Natural killer cell (primary cell): ENCODE results near the gene ACSL1. TPM values are rescaled to one million over a fixed set of nuclear protein-coding genes. Genes with fewer than 3 reads are reported as not detected.
A peak's percentile ranks its signal among the peaks of the same experiment; 100 is the strongest.

Experiments used
- ATAC-seq, 3 donors: fragments of 150-1000 bp in 2 of 3; fragments of 200-7000 bp in 1 of 3; cut with Tn5 transposase; 1 replicate in 1 of 3; 2 replicates in 2 of 3; pipeline ENCODE4 v1.10.0; 2021; ENCODE audit warnings: mild to moderate bottlenecking in 2 of 3, moderate library complexity in 2 of 3
- DNase-seq, 2 donors: peaks; one replicate each; pipeline versions ENCODE4 v3.0.0 to v3.0.0-alpha.2; 2013 to 2021; ENCODE audit warnings: mixed read lengths in 1 of 2
- H3K27ac ChIP-seq: one replicate; pipeline ENCODE4 v1.5.1; 2013; ENCODE audit warnings: mild to moderate bottlenecking, low read length
- H3K27me3 ChIP-seq: one replicate; pipeline ENCODE4 v1.6.1; 2013; ENCODE audit warnings: low read length; ENCODE audit not compliant: control insufficient read depth, insufficient read depth
- H3K36me3 ChIP-seq: one replicate; pipeline ENCODE4 v1.6.1; 2013; ENCODE audit warnings: low read length; ENCODE audit not compliant: control insufficient read depth, insufficient read depth
- H3K4me1 ChIP-seq: one replicate; pipeline ENCODE4 v1.6.1; 2013; ENCODE audit warnings: low read length; ENCODE audit not compliant: control insufficient read depth, insufficient read depth
- H3K4me3 ChIP-seq: one replicate; pipeline ENCODE4 v1.5.1; 2013; ENCODE audit warnings: low read length
- H3K9me3 ChIP-seq: one replicate; pipeline ENCODE4 v1.6.1; 2013; ENCODE audit warnings: low read length; ENCODE audit not compliant: control insufficient read depth, insufficient read depth
- H3K27ac Mint-ChIP-seq, 2 donors: one replicate each; pipeline ENCODE4 v1.8.0; 2022; ENCODE audit warnings: mild to moderate bottlenecking in 2 of 2, mixed read lengths in 2 of 2, moderate library complexity in 1 of 2
- H3K27me3 Mint-ChIP-seq, 2 donors: one replicate each; pipeline ENCODE4 v1.8.0; 2022; ENCODE audit warnings: low read depth in 2 of 2, mixed read lengths in 2 of 2
- H3K36me3 Mint-ChIP-seq: one replicate; pipeline ENCODE4 v1.8.0; 2022; ENCODE audit warnings: mixed read lengths
- H3K4me1 Mint-ChIP-seq, 2 donors: one replicate each; pipeline ENCODE4 v1.8.0; 2022; ENCODE audit warnings: mixed read lengths in 2 of 2
- H3K4me3 Mint-ChIP-seq: one replicate; pipeline ENCODE4 v1.8.0; 2022; ENCODE audit warnings: mild to moderate bottlenecking, moderate library complexity, mixed read lengths
- H3K9me3 Mint-ChIP-seq, 2 donors: one replicate each; pipeline ENCODE4 v1.8.0; 2022; ENCODE audit warnings: mixed read lengths in 2 of 2
- WGBS: methylation state at CpG from one replicate; pipeline ENCODE4 v1.1.7; 2013; ENCODE audit warnings: missing lambda C conversion rate; ENCODE audit not compliant: insufficient coverage; 5-methylcytosine and 5-hydroxymethylcytosine counted together
- intact Hi-C: fragments of 100-400 bp; cut with micrococcal nuclease; formaldehyde crosslinking; loops from one replicate; pipeline ENCODE4 v1.14.2; 2022
- total RNA-seq, 4 donors: library from RNA; stranded (reverse); fragments of 120-200 nt in 1 of 4; gene quantifications; one replicate each; pipeline versions ENCODE4 v1.2.3 to v1.2.4, GENCODE V29; 2013 to 2022
- TF ChIP-seq, protein P1 (sequence below): fragments of 200-600 bp; IDR thresholded peaks from one replicate; pipeline ENCODE4 v1.8.0; 2022; ENCODE audit warnings: antibody characterized with exemption

The ACSL1 gene
- total RNA-seq, 3 donors from 2014 or later (not counting 1 experiment from before 2014, with no cell fraction given): 13.2 to 43.1 (median 13.3) TPM

DNA sequence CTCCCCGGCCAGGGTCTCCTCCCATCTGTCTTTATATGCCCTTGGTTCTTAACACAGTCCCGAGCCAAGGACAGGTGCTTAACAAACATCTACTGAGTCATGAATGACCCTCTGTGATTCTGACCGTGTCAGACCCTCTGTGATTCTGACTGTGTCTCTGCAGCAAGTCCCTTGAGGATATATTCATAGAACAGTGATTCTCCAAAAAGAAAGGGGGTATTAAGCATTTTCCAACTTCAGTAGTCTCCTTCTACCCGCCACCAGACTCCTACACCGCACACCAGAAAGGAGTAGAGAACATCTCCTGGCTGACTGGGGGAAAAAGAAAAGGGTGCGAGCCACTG lies 13.6 kb downstream of the ACSL1 start:
- H3K9me3 ChIP-seq: no peaks in the 10 kb centered on the region
- no peak overlapping the region for H3K4me3 ChIP-seq
- intact Hi-C loops: no loop called here
- no peaks in the 10 kb centered on the region for H3K36me3 ChIP-seq
- H3K27ac ChIP-seq: no peak overlapping the region
- no peaks in the 10 kb centered on the region for H3K27me3 Mint-ChIP-seq
- H3K4me3 Mint-ChIP-seq: no peak overlapping the region
- 92% methylated on average over 3 of the region's 6 CpGs for WGBS
- peaks cover 43 to 45% of the 10 kb centered on the region in 2 donors for H3K4me1 Mint-ChIP-seq
- DNase-seq (no peak), ATAC-seq (no peak)
- TF ChIP-seq, protein P1, sequence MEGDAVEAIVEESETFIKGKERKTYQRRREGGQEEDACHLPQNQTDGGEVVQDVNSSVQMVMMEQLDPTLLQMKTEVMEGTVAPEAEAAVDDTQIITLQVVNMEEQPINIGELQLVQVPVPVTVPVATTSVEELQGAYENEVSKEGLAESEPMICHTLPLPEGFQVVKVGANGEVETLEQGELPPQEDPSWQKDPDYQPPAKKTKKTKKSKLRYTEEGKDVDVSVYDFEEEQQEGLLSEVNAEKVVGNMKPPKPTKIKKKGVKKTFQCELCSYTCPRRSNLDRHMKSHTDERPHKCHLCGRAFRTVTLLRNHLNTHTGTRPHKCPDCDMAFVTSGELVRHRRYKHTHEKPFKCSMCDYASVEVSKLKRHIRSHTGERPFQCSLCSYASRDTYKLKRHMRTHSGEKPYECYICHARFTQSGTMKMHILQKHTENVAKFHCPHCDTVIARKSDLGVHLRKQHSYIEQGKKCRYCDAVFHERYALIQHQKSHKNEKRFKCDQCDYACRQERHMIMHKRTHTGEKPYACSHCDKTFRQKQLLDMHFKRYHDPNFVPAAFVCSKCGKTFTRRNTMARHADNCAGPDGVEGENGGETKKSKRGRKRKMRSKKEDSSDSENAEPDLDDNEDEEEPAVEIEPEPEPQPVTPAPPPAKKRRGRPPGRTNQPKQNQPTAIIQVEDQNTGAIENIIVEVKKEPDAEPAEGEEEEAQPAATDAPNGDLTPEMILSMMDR: no peak
- H3K9me3 Mint-ChIP-seq: no peaks in the 10 kb centered on the region
- H3K27ac Mint-ChIP-seq: no peak overlapping the region
- H3K36me3 Mint-ChIP-seq: no peaks in the 10 kb centered on the region
- H3K27me3 ChIP-seq: no peaks in the 10 kb centered on the region
- H3K4me1 ChIP-seq: peaks cover 25% of the 10 kb centered on the region

- H3K27me3 Mint-ChIP-seq: no peaks in the 10 kb centered on the region
- no peaks in the 10 kb centered on the region for H3K36me3 Mint-ChIP-seq
- Histone ChIP-seq H3K4me3 (no peak overlapping the region), H3K4me1 (peaks cover 25% of the 10 kb centered on the region), H3K36me3 (no peaks in the 10 kb centered on the region), H3K27ac (no peak overlapping the region), H3K9me3 (no peaks in the 10 kb centered on the region), H3K27me3 (no peaks in the 10 kb centered on the region)
- no peaks in the 10 kb centered on the region for H3K9me3 Mint-ChIP-seq
- no peak overlapping the region for H3K27ac Mint-ChIP-seq
- intact Hi-C loops: no loop called here
- DNase-seq: no peak
- WGBS: 92% methylated on average over 6 of the region's 8 CpGs
- TF ChIP-seq, protein P1: no peak
- H3K4me1 Mint-ChIP-seq: peaks cover 40 to 43% of the 10 kb centered on the region in 2 donors
- H3K4me3 Mint-ChIP-seq: no peak overlapping the region
- ATAC-seq: peak in 1 of 3 donors; percentile 30
Measured at GRCh38 chr4:184811526-184812198, 14.1 kb downstream of the ACSL1 start.

- Histone ChIP-seq H3K36me3 (no peaks in the 10 kb centered on the region), H3K27ac (no peak overlapping the region), H3K4me3 (no peak overlapping the region), H3K4me1 (peaks cover 21% of the 10 kb centered on the region), H3K9me3 (no peaks in the 10 kb centered on the region), H3K27me3 (no peaks in the 10 kb centered on the region)
- 70% methylated on average over 10 of the region's 10 CpGs for WGBS
- Mint-ChIP-seq H3K4me1 (peaks cover 40% of the 10 kb centered on the region in 2 donors), H3K27me3 (no peaks in the 10 kb centered on the region), H3K9me3 (no peaks in the 10 kb centered on the region), H3K27ac (no peak overlapping the region), H3K4me3 (no peak overlapping the region), H3K36me3 (no peaks in the 10 kb centered on the region)
- DNase-seq: no peak
- TF ChIP-seq, protein P1: no peak
- intact Hi-C loops: no loop called here
- peak in 1 of 3 donors; percentile 31 for ATAC-seq
Measured at GRCh38 chr4:184810720-184811119, 15.0 kb downstream of the ACSL1 start.

DNA sequence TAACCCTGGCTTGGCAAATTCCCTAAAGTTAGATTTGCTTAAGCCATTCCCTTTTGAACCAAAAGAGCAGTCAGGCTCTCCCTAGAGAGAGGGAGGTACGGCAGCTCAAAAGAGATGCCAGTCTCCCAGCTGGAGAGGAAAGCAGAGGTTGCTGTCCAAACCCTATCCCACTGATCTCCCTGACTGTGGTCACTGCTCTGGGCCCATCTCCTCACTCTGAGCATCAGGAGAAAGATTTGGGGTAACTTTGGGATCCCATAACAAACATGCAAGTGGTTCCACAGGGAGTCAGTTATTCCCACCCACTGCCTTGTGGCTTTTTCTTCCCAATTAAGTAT lies 17.1 kb downstream of the ACSL1 start:
- TF ChIP-seq, protein P1: no peak
- Mint-ChIP-seq H3K36me3 (no peaks in the 10 kb centered on the region), H3K4me3 (no peak overlapping the region), H3K9me3 (no peaks in the 10 kb centered on the region), H3K4me1 (peaks cover 32% of the 10 kb centered on the region in 2 donors), H3K27me3 (no peaks in the 10 kb centered on the region), H3K27ac (no peak overlapping the region)
- no peak overlapping the region for H3K4me3 ChIP-seq
- H3K4me1 ChIP-seq: peaks cover 9% of the 10 kb centered on the region
- no peaks in the 10 kb centered on the region for H3K27me3 ChIP-seq
- DNase-seq: no peak
- intact Hi-C loops: no loop called here
- H3K27ac ChIP-seq: no peak overlapping the region
- ATAC-seq: no peak
- no peaks in the 10 kb centered on the region for H3K36me3 ChIP-seq
- no peaks in the 10 kb centered on the region for H3K9me3 ChIP-seq
- 100% methylated on average over 1 of the region's 1 CpG for WGBS
